SH-SY5Y (cell line): ENCODE measurements around the gene MLH3.

ENCODE experiments used
- GATA2 ChIP-seq: IDR thresholded peaks from 2 replicates; pipeline ENCODE4 v1.6.1; 2011; ENCODE audit warnings: mild to moderate bottlenecking, low read depth, low read length
- GATA3 ChIP-seq: IDR thresholded peaks from 2 replicates; pipeline ENCODE4 v1.6.1; 2011; ENCODE audit warnings: low read depth, mild to moderate bottlenecking, low read length, moderate library complexity

DNA sequence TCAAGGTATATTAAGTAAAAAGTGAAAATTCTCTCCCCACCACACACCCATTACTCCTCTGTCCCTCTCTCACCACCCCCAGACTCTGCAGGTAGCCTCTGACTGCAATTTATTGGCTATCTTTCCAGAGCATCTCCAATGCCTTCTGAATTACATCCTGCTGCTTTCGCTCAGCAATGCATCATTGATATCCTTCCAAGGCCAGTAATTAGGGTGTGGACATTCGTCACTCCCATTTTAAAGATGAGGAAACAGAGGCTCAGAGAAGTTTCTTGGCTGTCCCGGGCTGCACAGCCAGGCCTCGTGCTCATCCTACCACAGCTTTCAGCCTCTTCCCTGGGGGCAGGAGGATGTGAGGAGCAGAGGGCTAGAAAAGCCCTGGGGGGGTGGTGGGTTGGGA lies 72.2 kb downstream of the MLH3 start:
- TF ChIP-seq GATA2 (peak; percentile 92), GATA3 (peak; percentile 85; the same call in 1 of the 2 replicates)
